ENCODE measurements around the gene SLC7A10. TPM values are rescaled to one million over a fixed set of nuclear protein-coding genes. Genes with fewer than 3 reads are reported as not detected.

Gene SLC7A10
- total RNA-seq, 1 experiment from 2014 or later = not detected

DNA sequence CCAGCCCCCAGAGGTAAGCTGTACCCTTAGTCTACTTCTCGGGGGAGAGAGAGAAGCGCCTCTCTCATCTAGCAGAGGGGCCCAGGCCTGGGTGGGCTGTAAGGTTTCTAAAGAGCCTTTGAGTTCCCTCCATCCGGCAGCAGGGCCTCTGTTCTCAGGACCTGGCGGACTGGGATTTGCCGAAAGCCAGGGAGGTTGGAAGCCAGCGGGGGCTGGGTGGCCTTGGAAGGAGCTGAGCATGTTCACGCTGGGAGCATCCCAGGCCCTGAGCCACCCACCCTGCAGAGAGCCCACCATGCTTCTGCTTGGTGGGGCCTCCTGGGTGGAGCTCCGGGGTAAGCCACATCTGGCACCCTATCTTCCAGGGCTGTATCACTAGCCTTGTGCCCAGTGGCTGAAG is 7.8 kb downstream of the SLC7A10 start:
- TF ChIP-seq, protein P1, sequence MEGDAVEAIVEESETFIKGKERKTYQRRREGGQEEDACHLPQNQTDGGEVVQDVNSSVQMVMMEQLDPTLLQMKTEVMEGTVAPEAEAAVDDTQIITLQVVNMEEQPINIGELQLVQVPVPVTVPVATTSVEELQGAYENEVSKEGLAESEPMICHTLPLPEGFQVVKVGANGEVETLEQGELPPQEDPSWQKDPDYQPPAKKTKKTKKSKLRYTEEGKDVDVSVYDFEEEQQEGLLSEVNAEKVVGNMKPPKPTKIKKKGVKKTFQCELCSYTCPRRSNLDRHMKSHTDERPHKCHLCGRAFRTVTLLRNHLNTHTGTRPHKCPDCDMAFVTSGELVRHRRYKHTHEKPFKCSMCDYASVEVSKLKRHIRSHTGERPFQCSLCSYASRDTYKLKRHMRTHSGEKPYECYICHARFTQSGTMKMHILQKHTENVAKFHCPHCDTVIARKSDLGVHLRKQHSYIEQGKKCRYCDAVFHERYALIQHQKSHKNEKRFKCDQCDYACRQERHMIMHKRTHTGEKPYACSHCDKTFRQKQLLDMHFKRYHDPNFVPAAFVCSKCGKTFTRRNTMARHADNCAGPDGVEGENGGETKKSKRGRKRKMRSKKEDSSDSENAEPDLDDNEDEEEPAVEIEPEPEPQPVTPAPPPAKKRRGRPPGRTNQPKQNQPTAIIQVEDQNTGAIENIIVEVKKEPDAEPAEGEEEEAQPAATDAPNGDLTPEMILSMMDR (IDR thresholded peaks at IDR 0.05; ENCODE audit: insufficient read depth in 1 of 2, low read depth in 1 of 2, low read length in 1 of 2, severe bottlenecking in 1 of 2, unreplicated experiment in 1 of 2) = no peak
- Mint-ChIP-seq H3K27ac (ENCODE audit: unreplicated experiment) (no peak overlapping the region), H3K36me3 (ENCODE audit: insufficient read depth, unreplicated experiment) (no peaks in the 10 kb centered on the region), H3K4me3 (ENCODE audit: unreplicated experiment) (no peak overlapping the region), H3K27me3 (ENCODE audit: insufficient read depth, unreplicated experiment) (peaks cover 4% of the 10 kb centered on the region), H3K9me3 (ENCODE audit: unreplicated experiment) (no peaks in the 10 kb centered on the region), H3K4me1 (ENCODE audit: low read depth, unreplicated experiment) (no peaks in the 10 kb centered on the region)
- intact Hi-C loops (cut with micrococcal nuclease; ENCODE audit: unreplicated experiment) = no loop called here
- Histone ChIP-seq H3K9me3 (no peaks in the 10 kb centered on the region), H3K36me3 (ENCODE audit: control insufficient read depth, insufficient read depth, low read length) (no peaks in the 10 kb centered on the region), H3K27me3 (replicated peaks; ENCODE audit: control insufficient read depth, insufficient read depth, low read length) (no peaks in the 10 kb centered on the region; the same call in 1 of the 2 replicates), H3K4me1 (no peaks in the 10 kb centered on the region), H3K4me3 (ENCODE audit: low read depth, low read length) (no peak overlapping the region)
- no peak for DNase-seq
- POLR2A ChIA-PET = no interaction called here
- BruUV-seq (replicated peaks) = no TSS peak
- CTCF ChIA-PET = no interaction called here

DNA sequence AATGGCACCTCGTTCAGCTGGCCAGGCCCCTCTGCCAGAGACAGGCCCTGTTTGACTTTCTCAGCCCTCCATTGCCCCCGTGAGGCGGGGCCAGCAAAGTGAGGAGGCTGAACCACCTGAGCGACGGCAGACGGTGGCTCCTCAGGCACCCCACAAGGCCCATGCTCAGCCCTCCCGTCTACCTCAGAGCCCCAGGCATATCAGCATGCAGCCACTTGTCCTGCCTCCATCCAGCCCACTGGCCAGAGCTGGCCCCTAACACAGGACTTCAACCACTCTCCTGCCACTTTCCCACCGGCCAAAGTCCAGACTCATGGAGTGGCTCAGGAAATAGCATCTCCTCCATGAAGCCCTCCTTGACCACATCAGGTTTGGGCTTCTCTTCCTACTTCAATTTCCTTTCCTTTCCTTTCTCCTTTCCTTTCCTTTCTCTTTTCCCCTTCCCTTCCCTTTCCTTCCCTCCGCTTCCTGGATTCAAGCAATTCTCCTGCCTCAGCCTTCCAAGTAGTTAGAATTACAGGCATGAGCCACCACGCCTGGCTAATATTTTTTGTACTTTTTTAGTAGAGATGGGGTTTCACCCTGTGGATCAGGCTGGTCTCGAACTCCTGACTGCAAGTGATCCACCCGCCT is 9.3 kb downstream of the SLC7A10 start:
- Histone ChIP-seq H3K36me3 (ENCODE audit: control insufficient read depth, insufficient read depth, low read length) (no peaks in the 10 kb centered on the region), H3K9me3 (no peaks in the 10 kb centered on the region), H3K4me1 (no peaks in the 10 kb centered on the region), H3K4me3 (ENCODE audit: low read depth, low read length) (no peak overlapping the region), H3K27me3 (replicated peaks; ENCODE audit: control insufficient read depth, insufficient read depth, low read length) (no peaks in the 10 kb centered on the region; the same call in 1 of the 2 replicates)
- ChIA-PET POLR2A (no interaction called here), CTCF (no interaction called here)
- no peak overlapping the region for H3K27ac Mint-ChIP-seq (ENCODE audit: unreplicated experiment)
- H3K27me3 Mint-ChIP-seq (ENCODE audit: insufficient read depth, unreplicated experiment) = peaks cover 4% of the 10 kb centered on the region
- intact Hi-C loops (cut with micrococcal nuclease; ENCODE audit: unreplicated experiment) = no loop called here
- no peak overlapping the region for H3K4me3 Mint-ChIP-seq (ENCODE audit: unreplicated experiment)
- H3K9me3 Mint-ChIP-seq (ENCODE audit: unreplicated experiment) = no peaks in the 10 kb centered on the region
- no TSS peak for BruUV-seq (replicated peaks)
- TF ChIP-seq, protein P1 (IDR thresholded peaks at IDR 0.05; ENCODE audit: insufficient read depth in 1 of 2, low read depth in 1 of 2, low read length in 1 of 2, severe bottlenecking in 1 of 2, unreplicated experiment in 1 of 2) = no peak
- H3K36me3 Mint-ChIP-seq (ENCODE audit: insufficient read depth, unreplicated experiment) = no peaks in the 10 kb centered on the region
- no peaks in the 10 kb centered on the region for H3K4me1 Mint-ChIP-seq (ENCODE audit: low read depth, unreplicated experiment)
- DNase-seq = no peak

- intact Hi-C loops (cut with micrococcal nuclease; ENCODE audit: unreplicated experiment) = no loop called here
- BruUV-seq (replicated peaks) = no TSS peak
- no peak overlapping the region for H3K4me3 ChIP-seq (ENCODE audit: low read depth, low read length)
- H3K9me3 ChIP-seq = no peaks in the 10 kb centered on the region
- TF ChIP-seq, protein P1 (IDR thresholded peaks at IDR 0.05; ENCODE audit: insufficient read depth in 1 of 2, low read depth in 1 of 2, low read length in 1 of 2, severe bottlenecking in 1 of 2, unreplicated experiment in 1 of 2) = no peak
- no peaks in the 10 kb centered on the region for H3K9me3 Mint-ChIP-seq (ENCODE audit: unreplicated experiment)
- no peaks in the 10 kb centered on the region for H3K4me1 ChIP-seq
- no peaks in the 10 kb centered on the region; the same call in 1 of the 2 replicates for H3K27me3 ChIP-seq (replicated peaks; ENCODE audit: control insufficient read depth, insufficient read depth, low read length)
- H3K36me3 Mint-ChIP-seq (ENCODE audit: insufficient read depth, unreplicated experiment) = no peaks in the 10 kb centered on the region
- no peaks in the 10 kb centered on the region for H3K36me3 ChIP-seq (ENCODE audit: control insufficient read depth, insufficient read depth, low read length)
- H3K27ac Mint-ChIP-seq (ENCODE audit: unreplicated experiment) = no peak overlapping the region
- no peak for DNase-seq
- no peak overlapping the region for H3K4me3 Mint-ChIP-seq (ENCODE audit: unreplicated experiment)
- CTCF ChIA-PET = no interaction called here
- no peaks in the 10 kb centered on the region for H3K4me1 Mint-ChIP-seq (ENCODE audit: low read depth, unreplicated experiment)
- POLR2A ChIA-PET = no interaction called here
- H3K27me3 Mint-ChIP-seq (ENCODE audit: insufficient read depth, unreplicated experiment) = peaks cover 3% of the 10 kb centered on the region
Measured at GRCh38 chr19:33215438-33216197, 10.0 kb downstream of the SLC7A10 start.

All from Caco-2 (cell line).